Liver (tissue), 9 donors: ENCODE results near the gene SLC1A3. TPM values are rescaled to one million over a fixed set of nuclear protein-coding genes. Genes with fewer than 3 reads are reported as not detected.

Source experiments
- DNase-seq: peaks from one replicate; pipeline ENCODE4 v3.0.0-alpha.2; 2017; ENCODE audit warnings: low spot score
- H3K27ac ChIP-seq, 2 donors: one replicate each; pipeline ENCODE4 v1.7.0; 2013; ENCODE audit warnings: inconsistent platforms in 2 of 2, low read length in 2 of 2, control low read depth in 1 of 2, low read depth in 1 of 2, mild to moderate bottlenecking in 1 of 2
- H3K27me3 ChIP-seq, 4 donors: one replicate each; pipeline versions ENCODE4 v1.6.1 to v1.7.0; 2013; ENCODE audit warnings: low read length in 3 of 4, inconsistent platforms in 1 of 4, mild to moderate bottlenecking in 1 of 4, moderate library complexity in 1 of 4; ENCODE audit not compliant: control insufficient read depth in 4 of 4, insufficient read depth in 4 of 4
- H3K36me3 ChIP-seq, 4 donors: one replicate each; pipeline versions ENCODE4 v1.6.1 to v1.7.0; 2013; ENCODE audit warnings: low read length in 3 of 4, mild to moderate bottlenecking in 3 of 4, low read depth in 1 of 4, moderate library complexity in 1 of 4; ENCODE audit not compliant: control insufficient read depth in 4 of 4, insufficient read depth in 3 of 4
- H3K4me1 ChIP-seq, 4 donors: one replicate each; pipeline versions ENCODE4 v1.6.1 to v1.7.0; 2013; ENCODE audit warnings: low read length in 3 of 4, mild to moderate bottlenecking in 3 of 4, moderate library complexity in 1 of 4; ENCODE audit not compliant: control insufficient read depth in 4 of 4, insufficient read depth in 4 of 4
- H3K4me3 ChIP-seq, 3 donors: one replicate each; pipeline versions ENCODE4 v1.6.1 to v1.7.0; 2013; ENCODE audit warnings: low read length in 3 of 3, control low read depth in 1 of 3, low read depth in 1 of 3, mild to moderate bottlenecking in 1 of 3
- H3K9ac ChIP-seq, 2 donors: one replicate each; pipeline ENCODE4 v1.7.0; 2013; ENCODE audit warnings: low read length in 2 of 2, mild to moderate bottlenecking in 2 of 2, moderate library complexity in 2 of 2, control low read depth in 1 of 2, low read depth in 1 of 2
- H3K9me3 ChIP-seq, 4 donors: one replicate each; pipeline versions ENCODE4 v1.6.1 to v1.7.0; 2013; ENCODE audit warnings: low read length in 3 of 4; ENCODE audit not compliant: control insufficient read depth in 4 of 4
- ATF3 ChIP-seq: IDR thresholded peaks from 2 replicates; pipeline ENCODE4 v1.6.1; 2016; ENCODE audit warnings: antibody characterized with exemption
- CTCF ChIP-seq: fragments of 150-350 bp; IDR thresholded peaks from 2 replicates; pipeline ENCODE4 v1.5.1; 2017; ENCODE audit warnings: improper control_type of control experiment, low read depth, low read length; ENCODE audit not compliant: missing input control
- EGR1 ChIP-seq, 2 donors: IDR thresholded peaks; 2 replicates each; pipeline ENCODE4 v1.6.1; 2016 to 2018; ENCODE audit warnings: antibody characterized with exemption in 2 of 2, low read depth in 2 of 2
- FOXA1 ChIP-seq: IDR thresholded peaks from 2 replicates; pipeline ENCODE4 v1.6.1; 2016; ENCODE audit warnings: antibody characterized with exemption
- FOXA2 ChIP-seq: IDR thresholded peaks from 2 replicates; pipeline ENCODE4 v1.6.1; 2016; ENCODE audit warnings: antibody characterized with exemption
- GABPA ChIP-seq, 2 donors: IDR thresholded peaks in 1 of 2; conservative IDR thresholded peaks in 1 of 2; 2 replicates each; pipeline ENCODE4 v1.6.1; 2016; ENCODE audit warnings: antibody characterized with exemption in 2 of 2, mild to moderate bottlenecking in 1 of 2, moderate library complexity in 1 of 2
- HNF4A ChIP-seq, 2 donors: conservative IDR thresholded peaks; 2 replicates each; pipeline ENCODE4 v1.6.1; 2016; ENCODE audit warnings: antibody characterized with exemption in 2 of 2, mild to moderate bottlenecking in 2 of 2
- HNF4G ChIP-seq: IDR thresholded peaks from 2 replicates; pipeline ENCODE4 v1.6.1; 2016; ENCODE audit warnings: antibody characterized with exemption
- JUND ChIP-seq, 2 donors: IDR thresholded peaks; 2 replicates each; pipeline ENCODE4 v1.6.1; 2016; ENCODE audit warnings: antibody characterized with exemption in 2 of 2
- MAX ChIP-seq: IDR thresholded peaks from 2 replicates; pipeline ENCODE4 v1.6.1; 2016; ENCODE audit warnings: antibody characterized with exemption
- NR2F2 ChIP-seq: IDR thresholded peaks from 2 replicates; pipeline ENCODE4 v1.6.1; 2016; ENCODE audit warnings: antibody characterized with exemption
- RAD21 ChIP-seq, 2 donors: IDR thresholded peaks; 2 replicates each; pipeline ENCODE4 v1.6.1; 2016; ENCODE audit warnings: antibody characterized with exemption in 2 of 2, mild to moderate bottlenecking in 2 of 2
- REST ChIP-seq: IDR thresholded peaks from 2 replicates; pipeline ENCODE4 v1.6.1; 2016; ENCODE audit warnings: antibody characterized with exemption, mild to moderate bottlenecking
- RXRA ChIP-seq, 2 donors: IDR thresholded peaks; 2 replicates each; pipeline ENCODE4 v1.6.1; 2017 to 2018; ENCODE audit warnings: antibody characterized with exemption in 2 of 2, mild to moderate bottlenecking in 1 of 2
- SP1 ChIP-seq: IDR thresholded peaks from 2 replicates; pipeline ENCODE4 v1.6.1; 2018; ENCODE audit warnings: antibody characterized with exemption, mild to moderate bottlenecking
- TAF1 ChIP-seq: conservative IDR thresholded peaks from 2 replicates; pipeline ENCODE4 v1.6.1; 2016; ENCODE audit warnings: antibody characterized with exemption, mild to moderate bottlenecking
- YY1 ChIP-seq: IDR thresholded peaks from 2 replicates; pipeline ENCODE4 v1.6.1; 2016; ENCODE audit warnings: antibody characterized with exemption, mild to moderate bottlenecking
- ZBTB33 ChIP-seq: IDR thresholded peaks from 2 replicates; pipeline ENCODE4 v1.6.1; 2016; ENCODE audit warnings: antibody characterized with exemption
- WGBS: extraction: QIAGEN DNeasy Blood & Tissue Kit; methylation state at CpG from one replicate; pipeline ENCODE4 v1.1.7; 2013; 5-methylcytosine and 5-hydroxymethylcytosine counted together
- polyA plus RNA-seq, 2 donors: library from polyadenylated mRNA; stranded (reverse) in 1 of 2; unstranded in 1 of 2; fragments of 200-250 nt in 1 of 2; fragments of >200 nt in 1 of 2; fragmentation: Nextera tagmentation in 1 of 2; extraction: Ambion mirVana in 1 of 2; gene quantifications; one replicate each; pipeline versions ENCODE4 v1.2.1 to v1.2.3, GENCODE V29; 2013 to 2015
- total RNA-seq, 2 donors: library from RNA; depleted of rRNA; stranded (reverse); fragments of >200 nt; gene quantifications; one replicate each; pipeline ENCODE4 v1.2.3, GENCODE V29; 2014
- donor health status: healthy.
- donor health status: healthy.
- donor health status: healthy.
- donor health status: healthy.
- donor health status: healthy.

SLC1A3 gene
- total and polyA plus RNA-seq, 4 donors: 1.8 to 8.8 (median 2.8) TPM

- 70% methylated on average over 1 of the region's 1 CpG for WGBS
- Histone ChIP-seq H3K4me3 (no peak overlapping the region), H3K9me3 (no peaks in the 10 kb centered on the region), H3K27ac (no peak overlapping the region), H3K4me1 (no peaks in the 10 kb centered on the region), H3K27me3 (peaks cover 0 to 11% (median 1%) of the 10 kb centered on the region in 4 donors), H3K9ac (no peak overlapping the region), H3K36me3 (no peaks in the 10 kb centered on the region)
- no peak for DNase-seq
- TF ChIP-seq SP1: no peak
- TF ChIP-seq HNF4G: no peak
- no peak for TF ChIP-seq CTCF
- TF ChIP-seq JUND (IDR thresholded peaks at IDR 0.05): no peak
- no peak for TF ChIP-seq ZBTB33
- no peak for TF ChIP-seq GABPA (IDR thresholded peaks at IDR 0.05 in 1 of 2, conservative IDR thresholded peaks at IDR 0.05 in 1 of 2)
- no peak for TF ChIP-seq REST
- no peak for TF ChIP-seq EGR1 (IDR thresholded peaks at IDR 0.05; ENCODE audit: low read depth in 2 of 2)
- no peak for TF ChIP-seq FOXA1
- TF ChIP-seq RXRA (IDR thresholded peaks at IDR 0.05): no peak
- no peak for TF ChIP-seq FOXA2
- TF ChIP-seq YY1: no peak
- TF ChIP-seq NR2F2: no peak
- no peak for TF ChIP-seq MAX
- TF ChIP-seq ATF3: no peak
- TF ChIP-seq RAD21 (IDR thresholded peaks at IDR 0.05): no peak
- no peak for TF ChIP-seq HNF4A (conservative IDR thresholded peaks at IDR 0.05)
- no peak for TF ChIP-seq TAF1
Measured at GRCh38 chr5:36631154-36631553, 24.7 kb downstream of the SLC1A3 start.
